RWPE2 (cell line): ENCODE results near the gene MDFI.

Experiments
- ATAC-seq: fragments of 200-7000 bp; cut with Tn5 transposase; 3 replicates; pipeline ENCODE4 v1.9.1; 2021; ENCODE audit warnings: low read depth
- DNase-seq: peaks from one replicate; pipeline ENCODE4 v3.0.0-alpha.2; 2020; ENCODE audit warnings: low spot score
- H3K27ac ChIP-seq: fragments of 450-650 bp; 2 replicates; pipeline ENCODE4 v1.5.1; 2017; ENCODE audit warnings: mild to moderate bottlenecking; ENCODE audit not compliant: poor library complexity, severe bottlenecking
- H3K27me3 ChIP-seq: fragments of 250-450 bp; sonication (Bioruptor Pico); 2 replicates; pipeline ENCODE4 v1.5.1; 2021; ENCODE audit warnings: mild to moderate bottlenecking, moderate library complexity; ENCODE audit not compliant: insufficient read depth, poor library complexity, severe bottlenecking
- H3K36me3 ChIP-seq: fragments of 250-450 bp; sonication (Bioruptor Pico); 2 replicates; pipeline ENCODE4 v1.5.1; 2020; ENCODE audit warnings: low read depth, mild to moderate bottlenecking, moderate library complexity
- H3K4me1 ChIP-seq: fragments of 250-450 bp; sonication (Bioruptor Pico); 2 replicates; pipeline ENCODE4 v1.5.1; 2021; ENCODE audit warnings: mild to moderate bottlenecking, moderate library complexity; ENCODE audit not compliant: insufficient read depth, poor library complexity, severe bottlenecking
- H3K4me3 ChIP-seq: fragments of 250-450 bp; sonication (Bioruptor Pico); 2 replicates; pipeline ENCODE4 v1.5.1; 2021; ENCODE audit warnings: mild to moderate bottlenecking, moderate library complexity; ENCODE audit not compliant: severe bottlenecking
- H3K9me3 ChIP-seq: fragments of 250-450 bp; sonication (Bioruptor Pico); 2 replicates; pipeline ENCODE4 v1.5.1; 2021; ENCODE audit warnings: mild to moderate bottlenecking, moderate library complexity; ENCODE audit not compliant: severe bottlenecking
- TF ChIP-seq, protein P1 (sequence below): fragments of 450-650 bp; IDR thresholded peaks from one replicate; pipeline ENCODE4 v1.5.1; 2017; ENCODE audit warnings: mild to moderate bottlenecking, moderate library complexity; ENCODE audit not compliant: poor library complexity, severe bottlenecking

Gene MDFI

GRCh38 chr6:41674231-41675000 lies 36.1 kb downstream of the MDFI start:
- Histone ChIP-seq H3K27me3 (no peaks in the 10 kb centered on the region), H3K4me1 (no peaks in the 10 kb centered on the region), H3K36me3 (no peaks in the 10 kb centered on the region), H3K27ac (no peak overlapping the region), H3K4me3 (no peak overlapping the region), H3K9me3 (no peaks in the 10 kb centered on the region)
- DNase-seq, result no peak
- TF ChIP-seq, protein P1, sequence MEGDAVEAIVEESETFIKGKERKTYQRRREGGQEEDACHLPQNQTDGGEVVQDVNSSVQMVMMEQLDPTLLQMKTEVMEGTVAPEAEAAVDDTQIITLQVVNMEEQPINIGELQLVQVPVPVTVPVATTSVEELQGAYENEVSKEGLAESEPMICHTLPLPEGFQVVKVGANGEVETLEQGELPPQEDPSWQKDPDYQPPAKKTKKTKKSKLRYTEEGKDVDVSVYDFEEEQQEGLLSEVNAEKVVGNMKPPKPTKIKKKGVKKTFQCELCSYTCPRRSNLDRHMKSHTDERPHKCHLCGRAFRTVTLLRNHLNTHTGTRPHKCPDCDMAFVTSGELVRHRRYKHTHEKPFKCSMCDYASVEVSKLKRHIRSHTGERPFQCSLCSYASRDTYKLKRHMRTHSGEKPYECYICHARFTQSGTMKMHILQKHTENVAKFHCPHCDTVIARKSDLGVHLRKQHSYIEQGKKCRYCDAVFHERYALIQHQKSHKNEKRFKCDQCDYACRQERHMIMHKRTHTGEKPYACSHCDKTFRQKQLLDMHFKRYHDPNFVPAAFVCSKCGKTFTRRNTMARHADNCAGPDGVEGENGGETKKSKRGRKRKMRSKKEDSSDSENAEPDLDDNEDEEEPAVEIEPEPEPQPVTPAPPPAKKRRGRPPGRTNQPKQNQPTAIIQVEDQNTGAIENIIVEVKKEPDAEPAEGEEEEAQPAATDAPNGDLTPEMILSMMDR, result no peak
- no peak for ATAC-seq

DNA sequence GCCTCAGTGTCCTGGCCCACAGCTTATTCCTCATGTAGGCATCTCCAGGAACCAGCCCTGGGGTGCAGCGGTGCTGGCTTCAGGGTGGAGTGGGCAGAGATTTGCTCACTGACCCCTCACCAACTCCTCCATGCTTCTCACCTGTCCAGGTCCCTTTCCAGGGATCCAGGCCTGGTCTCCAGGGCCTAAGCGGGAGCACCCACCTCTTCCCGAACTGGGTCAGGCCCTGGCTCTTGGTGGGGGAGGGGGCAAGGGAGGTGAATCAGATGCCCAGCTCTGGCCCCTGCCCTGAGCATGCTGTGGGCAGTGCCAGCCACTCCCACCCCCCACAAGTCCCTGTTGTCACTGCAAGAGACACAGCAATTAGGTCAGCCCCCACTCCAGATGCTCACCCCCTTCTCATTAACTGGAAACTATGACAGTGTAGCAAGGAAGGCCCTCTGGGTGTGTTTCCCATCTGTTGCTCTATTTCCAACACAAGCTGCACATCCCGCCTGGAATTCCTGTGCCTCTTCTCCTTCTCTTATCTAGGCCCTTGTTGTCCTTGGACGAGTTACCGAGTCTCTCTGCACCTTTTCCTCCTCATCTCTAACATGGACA lies 37.0 kb downstream of the MDFI start:
- H3K27ac ChIP-seq, result no peak overlapping the region
- DNase-seq (no peak), ATAC-seq (no peak)
- H3K4me1 ChIP-seq, result no peaks in the 10 kb centered on the region
- H3K9me3 ChIP-seq, result no peaks in the 10 kb centered on the region
- H3K36me3 ChIP-seq, result no peaks in the 10 kb centered on the region
- TF ChIP-seq, protein P1, result no peak
- H3K4me3 ChIP-seq, result no peak overlapping the region
- no peaks in the 10 kb centered on the region for H3K27me3 ChIP-seq

- no peak overlapping the region for H3K27ac ChIP-seq
- no peaks in the 10 kb centered on the region for H3K36me3 ChIP-seq
- no peak overlapping the region for H3K4me3 ChIP-seq
- ATAC-seq (no peak), DNase-seq (no peak)
- H3K4me1 ChIP-seq, result no peaks in the 10 kb centered on the region
- no peaks in the 10 kb centered on the region for H3K9me3 ChIP-seq
- H3K27me3 ChIP-seq, result no peaks in the 10 kb centered on the region
- TF ChIP-seq, protein P1, result no peak
These were observed 37.7 kb downstream of the MDFI start for GRCh38 chr6:41675992-41676391.

DNA sequence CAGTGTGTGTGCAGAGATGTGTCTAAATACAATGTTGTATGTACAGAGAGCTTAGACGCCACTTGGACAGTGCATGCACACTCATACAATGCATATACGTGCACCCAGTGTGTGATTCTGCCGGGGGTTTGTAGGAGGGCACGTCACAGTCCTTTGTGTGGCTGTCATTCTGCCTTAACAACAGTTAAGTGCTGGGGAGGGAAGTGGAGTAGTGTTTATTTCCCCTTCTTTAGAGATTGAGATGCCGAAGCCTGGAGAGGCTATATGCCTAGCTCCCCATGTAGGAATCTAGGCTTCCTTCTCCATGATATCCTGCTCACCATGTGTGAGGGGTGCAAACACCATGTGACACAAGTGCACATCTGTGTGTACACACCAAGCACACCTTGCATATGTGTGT lies 38.2 kb downstream of the MDFI start:
- TF ChIP-seq, protein P1, result no peak
- Histone ChIP-seq H3K27ac (no peak overlapping the region), H3K27me3 (no peaks in the 10 kb centered on the region), H3K4me1 (no peaks in the 10 kb centered on the region), H3K9me3 (no peaks in the 10 kb centered on the region), H3K4me3 (no peak overlapping the region), H3K36me3 (no peaks in the 10 kb centered on the region)
- no peak for DNase-seq
- no peak for ATAC-seq
